ENCODE measurements around the gene TRAPPC6A.

DNA sequence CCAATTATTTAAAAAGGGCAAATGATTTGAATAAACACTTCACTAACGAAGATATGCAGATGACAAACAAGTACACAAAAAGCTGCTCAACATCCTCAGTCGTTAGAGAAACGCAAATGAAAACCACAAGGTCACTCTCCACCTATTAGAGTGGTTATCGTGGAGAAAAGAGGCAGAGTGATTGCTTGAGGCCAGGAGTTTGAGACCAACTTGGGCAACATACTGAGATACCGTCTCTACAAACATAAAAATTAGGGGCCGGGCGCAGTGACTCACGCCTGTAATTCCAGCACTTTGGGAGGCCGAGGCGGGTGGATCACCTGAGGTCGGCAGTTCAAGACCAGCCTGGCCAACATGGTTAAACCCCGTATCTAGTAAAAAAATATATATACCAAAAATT, 27.8 kb upstream of the TRAPPC6A start:
- TF ChIP-seq, protein P1, sequence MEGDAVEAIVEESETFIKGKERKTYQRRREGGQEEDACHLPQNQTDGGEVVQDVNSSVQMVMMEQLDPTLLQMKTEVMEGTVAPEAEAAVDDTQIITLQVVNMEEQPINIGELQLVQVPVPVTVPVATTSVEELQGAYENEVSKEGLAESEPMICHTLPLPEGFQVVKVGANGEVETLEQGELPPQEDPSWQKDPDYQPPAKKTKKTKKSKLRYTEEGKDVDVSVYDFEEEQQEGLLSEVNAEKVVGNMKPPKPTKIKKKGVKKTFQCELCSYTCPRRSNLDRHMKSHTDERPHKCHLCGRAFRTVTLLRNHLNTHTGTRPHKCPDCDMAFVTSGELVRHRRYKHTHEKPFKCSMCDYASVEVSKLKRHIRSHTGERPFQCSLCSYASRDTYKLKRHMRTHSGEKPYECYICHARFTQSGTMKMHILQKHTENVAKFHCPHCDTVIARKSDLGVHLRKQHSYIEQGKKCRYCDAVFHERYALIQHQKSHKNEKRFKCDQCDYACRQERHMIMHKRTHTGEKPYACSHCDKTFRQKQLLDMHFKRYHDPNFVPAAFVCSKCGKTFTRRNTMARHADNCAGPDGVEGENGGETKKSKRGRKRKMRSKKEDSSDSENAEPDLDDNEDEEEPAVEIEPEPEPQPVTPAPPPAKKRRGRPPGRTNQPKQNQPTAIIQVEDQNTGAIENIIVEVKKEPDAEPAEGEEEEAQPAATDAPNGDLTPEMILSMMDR (conservative IDR thresholded peaks at IDR 0.05 in 1 of 2, IDR thresholded peaks at IDR 0.05 in 1 of 2; ENCODE audit: low read depth in 1 of 2, low read length in 2 of 2), result no peak
- no peak for TF ChIP-seq EZH2 (IDR thresholded peaks at IDR 0.05; ENCODE audit: low read length, missing control alignments)

All from fibroblast of lung (primary cell).